NCI-H2029 treated with DMSO at 0.1 percent for 48 hours (cell line): ENCODE results near the gene CEP112.
A peak's percentile ranks its signal among the peaks of the same experiment; 100 is the strongest.

Experiments used
- DNase-seq: peaks from one replicate; lab custom pipeline; 2025; lab: John Stamatoyannopoulos, UW

Gene CEP112

DNA sequence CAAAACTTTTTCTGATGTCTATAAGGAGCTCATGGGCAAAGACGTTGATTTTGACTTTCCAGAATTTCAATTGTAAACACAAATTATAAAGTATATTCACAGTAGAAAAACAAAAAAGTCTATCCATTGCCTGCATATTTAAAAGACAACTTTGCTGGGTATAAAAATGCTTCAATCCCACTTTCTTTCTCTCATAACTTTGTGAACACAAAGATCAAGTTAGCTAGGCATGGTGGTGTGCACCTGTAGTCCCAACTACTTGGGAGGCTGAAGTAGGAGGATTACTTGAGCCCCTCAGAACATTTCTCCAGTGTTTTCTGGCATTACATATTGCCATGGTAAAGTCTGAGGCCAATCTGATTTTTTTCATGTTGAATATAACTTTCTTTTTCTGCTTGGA lies 547.4 kb downstream of the CEP112 start:
- DNase-seq, result no peak

DNA sequence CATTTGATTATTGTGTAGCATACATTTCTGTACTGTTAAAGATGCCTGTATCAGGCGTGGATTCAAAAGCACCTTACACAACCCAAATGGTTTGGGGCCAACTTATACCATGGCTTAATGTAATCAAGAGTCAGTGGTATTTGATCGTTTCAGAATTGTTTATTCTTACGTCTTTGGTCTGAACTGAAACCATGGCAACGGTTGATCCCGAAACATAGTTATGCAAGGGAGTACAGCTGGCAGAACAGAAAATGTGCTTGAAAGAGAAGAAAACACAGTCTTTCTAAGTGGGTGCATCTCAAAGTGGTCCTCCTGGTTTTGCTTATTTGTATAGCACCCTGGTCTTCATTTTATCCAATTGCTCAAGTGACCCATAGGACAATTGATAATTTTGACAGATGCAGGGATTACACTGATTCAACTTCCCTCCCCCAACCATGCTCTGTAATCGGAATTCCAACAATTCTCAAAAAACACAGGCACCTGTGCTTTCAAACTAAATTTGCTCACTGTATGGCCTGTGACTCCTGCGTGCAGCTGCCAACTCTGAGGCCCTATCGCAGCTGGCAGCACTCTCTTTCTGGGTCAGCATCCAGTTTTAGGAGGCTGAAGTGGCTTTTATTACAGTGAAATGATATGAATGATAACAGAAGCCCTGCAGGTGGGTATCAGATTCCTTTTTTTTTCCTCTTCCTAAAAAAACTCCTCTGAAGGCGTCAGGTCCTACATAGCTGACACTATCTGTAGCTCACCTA lies 553.5 kb downstream of the CEP112 start:
- peak; percentile 59 for DNase-seq

- no peak for DNase-seq
These were observed 554.1 kb downstream of the CEP112 start for GRCh38 chr17:65637786-65638185.

DNA sequence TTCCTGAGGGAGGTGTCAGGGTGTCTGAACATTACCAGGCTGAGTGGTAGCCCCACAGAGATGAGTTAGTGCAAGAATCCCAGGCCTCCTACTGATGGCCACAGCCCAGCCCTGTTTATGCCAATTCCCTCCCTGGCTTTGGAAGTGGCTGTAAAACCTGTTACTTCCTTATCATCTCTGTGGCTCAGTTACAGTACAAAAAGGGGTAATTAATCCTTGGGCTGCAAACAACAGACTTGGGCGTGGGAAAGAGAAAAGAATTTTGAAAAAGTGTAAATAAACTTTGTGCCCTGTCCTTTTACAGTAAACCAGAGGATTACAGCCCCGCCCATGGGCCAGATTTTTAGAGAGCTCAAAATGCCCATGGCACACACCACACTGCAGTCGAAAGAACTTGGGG lies 557.4 kb downstream of the CEP112 start:
- peak; percentile 47 for DNase-seq

GRCh38 chr17:65633988-65634387 lies 557.9 kb downstream of the CEP112 start:
- peak; percentile 74 for DNase-seq

- DNase-seq, result no peak
These were observed 558.6 kb downstream of the CEP112 start for GRCh38 chr17:65633146-65633881.

GRCh38 chr17:65630502-65630901 lies 561.4 kb downstream of the CEP112 start:
- no peak for DNase-seq

DNA sequence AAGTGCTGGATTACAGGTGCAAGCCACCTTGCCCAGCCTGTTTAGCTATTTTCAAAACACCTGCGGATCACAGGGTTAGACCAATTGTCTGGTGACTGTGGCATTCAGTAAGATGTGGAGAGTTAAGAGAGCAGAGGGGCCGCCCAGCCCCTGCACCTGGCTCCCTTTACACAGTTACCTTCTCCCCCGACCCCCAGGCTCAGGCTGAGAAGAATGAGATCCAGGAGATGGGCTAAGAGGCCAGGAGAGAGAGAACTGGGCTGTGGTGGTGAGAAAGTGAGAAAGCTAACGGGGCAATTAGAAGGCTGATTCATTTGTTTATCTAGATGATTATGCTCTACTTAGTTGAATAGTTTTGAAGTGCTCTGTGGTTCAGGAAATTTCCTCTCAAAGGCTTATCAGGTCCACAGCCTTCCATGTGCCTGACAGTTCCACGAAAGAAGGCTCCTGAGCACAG lies 562.7 kb downstream of the CEP112 start:
- DNase-seq, result peak; percentile 74

- no peak for DNase-seq
These were observed 563.3 kb downstream of the CEP112 start for GRCh38 chr17:65628644-65629036.

DNA sequence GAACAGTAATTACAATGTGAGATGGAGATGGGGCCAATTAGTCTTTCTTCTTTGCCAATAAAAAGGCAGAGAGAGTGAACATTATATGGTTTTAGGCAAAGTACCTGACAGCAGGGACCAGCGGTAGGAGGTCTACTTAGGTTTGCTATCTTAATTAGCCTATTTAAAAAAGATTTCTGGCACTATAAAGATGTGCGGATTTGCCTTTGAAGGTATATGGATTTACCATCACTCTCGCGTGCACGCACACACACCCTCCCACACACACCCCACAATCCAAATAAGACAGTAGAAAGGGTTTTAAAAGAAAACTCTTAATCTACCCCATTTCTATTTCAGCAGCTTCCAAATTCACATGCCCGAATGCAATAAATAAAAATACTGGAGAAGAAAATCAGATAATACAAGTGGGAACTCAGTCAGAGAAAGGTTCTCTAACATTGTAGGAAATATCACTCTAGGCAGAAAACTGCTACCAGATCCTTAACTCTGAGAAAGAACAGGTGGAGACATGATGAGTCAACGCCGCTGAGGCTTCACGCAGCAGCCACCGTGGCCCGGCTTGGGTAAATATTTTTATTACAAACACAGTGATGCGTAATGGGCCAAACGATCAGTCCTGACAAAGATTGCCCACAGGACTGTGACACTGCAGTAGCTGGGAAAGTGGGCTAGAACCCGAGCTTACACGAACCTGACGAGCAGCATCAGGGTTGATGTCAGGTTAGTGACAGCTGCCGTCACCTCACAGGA lies 563.9 kb downstream of the CEP112 start:
- peak; percentile 80 for DNase-seq

GRCh38 chr17:65627108-65627507 lies 564.8 kb downstream of the CEP112 start:
- no peak for DNase-seq

- no peak for DNase-seq
These were observed 565.5 kb downstream of the CEP112 start for GRCh38 chr17:65626451-65626850.

DNA sequence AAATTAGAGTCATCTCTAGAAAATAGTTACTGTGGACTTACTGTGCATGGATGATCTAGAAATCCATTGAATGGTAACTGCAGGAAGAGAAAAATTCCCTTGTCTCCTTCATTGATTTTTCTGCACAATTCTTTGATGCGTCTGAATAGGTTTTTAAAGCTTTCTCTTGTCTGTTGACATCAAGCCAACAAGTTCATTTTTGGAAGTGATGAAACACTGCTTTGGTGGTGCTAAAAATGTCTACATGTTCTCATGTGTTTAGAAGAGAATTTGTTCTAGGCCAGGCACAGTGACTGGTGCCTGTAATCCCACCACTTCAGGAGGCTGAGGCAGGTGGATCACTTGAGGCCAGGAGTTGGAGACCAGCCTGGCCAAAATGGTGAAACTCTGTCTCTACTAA lies 573.4 kb downstream of the CEP112 start:
- DNase-seq, result no peak

- DNase-seq, result no peak
These were observed 574.4 kb downstream of the CEP112 start for GRCh38 chr17:65617496-65617895.

- no peak for DNase-seq
These were observed 582.2 kb downstream of the CEP112 start for GRCh38 chr17:65609749-65610148.

- no peak for DNase-seq
These were observed 582.6 kb downstream of the CEP112 start for GRCh38 chr17:65609286-65609685.

DNA sequence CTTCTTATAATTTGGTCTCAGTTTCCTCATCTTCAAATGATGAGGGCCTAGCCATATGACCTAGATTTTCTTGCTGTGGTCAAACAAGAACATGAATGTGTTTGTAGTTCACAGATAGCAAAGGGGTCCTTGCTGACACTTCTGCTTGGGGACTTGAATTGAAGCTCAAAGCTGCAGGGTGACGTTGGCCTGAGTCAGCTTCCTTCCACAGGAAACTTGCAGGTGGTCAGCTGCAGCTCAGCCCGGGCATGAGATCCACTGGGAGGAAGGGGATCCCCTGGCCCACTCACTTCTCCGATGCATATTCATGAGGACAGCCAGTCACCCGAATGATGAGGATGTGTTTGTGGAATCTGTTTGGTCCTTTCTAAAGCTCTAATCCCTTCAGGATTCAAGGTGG lies 587.9 kb downstream of the CEP112 start:
- DNase-seq, result no peak

DNA sequence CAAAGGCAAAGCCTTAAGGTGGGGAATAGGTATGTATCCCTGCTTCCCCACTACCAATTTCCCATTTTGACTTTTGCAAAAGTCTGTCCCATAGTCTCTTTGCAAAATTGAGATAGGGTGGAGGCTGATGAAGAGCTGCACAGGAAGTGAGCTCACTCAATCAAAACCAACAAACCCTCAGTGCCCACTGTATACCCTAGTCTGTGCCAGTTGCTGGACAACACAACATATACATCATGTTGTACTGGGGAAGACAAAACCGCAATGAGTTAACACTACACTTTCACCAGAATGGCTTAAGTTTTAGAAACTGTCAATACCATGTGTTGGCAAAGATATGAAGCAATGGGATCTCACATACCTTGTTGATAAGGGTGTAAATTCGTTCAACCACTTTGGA lies 590.1 kb downstream of the CEP112 start:
- DNase-seq, result no peak

GRCh38 chr17:65601145-65601544 lies 590.8 kb downstream of the CEP112 start:
- DNase-seq, result no peak

GRCh38 chr17:65600518-65600917 lies 591.4 kb downstream of the CEP112 start:
- DNase-seq, result no peak

GRCh38 chr17:65599650-65600049 lies 592.3 kb downstream of the CEP112 start:
- DNase-seq, result no peak

GRCh38 chr17:65598746-65599145 lies 593.2 kb downstream of the CEP112 start:
- DNase-seq, result no peak
